ENCODE measurements around the gene ETV2. TPM values are rescaled to one million over a fixed set of nuclear protein-coding genes. Genes with fewer than 3 reads are reported as not detected.

Gene ETV2
- polyA plus RNA-seq, 1 donor from 2014 or later: 0.58 TPM

GRCh38 chr19:35639863-35640262 lies 1.7 kb upstream of the ETV2 start:
- H3K9me3 ChIP-seq (ENCODE audit: low read length): no peaks in the 10 kb centered on the region
- no peaks in the 10 kb centered on the region for H3K36me3 ChIP-seq (ENCODE audit: insufficient read depth, low read length)
- H3K4me2 ChIP-seq (ENCODE audit: low read length): no peak overlapping the region
- TF ChIP-seq CTCF (IDR thresholded peaks at IDR 0.05; ENCODE audit: poor library complexity, severe bottlenecking) (no peak), RAD21 (conservative IDR thresholded peaks at IDR 0.05) (no peak), SMC3 (conservative IDR thresholded peaks at IDR 0.05; ENCODE audit: poor library complexity) (no peak), EP300 (conservative IDR thresholded peaks at IDR 0.05; ENCODE audit: poor library complexity, severe bottlenecking) (no peak), POLR2AphosphoS5 (IDR thresholded peaks at IDR 0.05) (no peak), EZH2 (IDR thresholded peaks at IDR 0.05; ENCODE audit: borderline replicate concordance, insufficient read depth, low read length, poor library complexity, severe bottlenecking) (no peak), MXI1 (conservative IDR thresholded peaks at IDR 0.05; ENCODE audit: poor library complexity, severe bottlenecking) (no peak), TAF1 (IDR thresholded peaks at IDR 0.05; ENCODE audit: low read depth) (no peak)
- TF ChIP-seq, protein P1, sequence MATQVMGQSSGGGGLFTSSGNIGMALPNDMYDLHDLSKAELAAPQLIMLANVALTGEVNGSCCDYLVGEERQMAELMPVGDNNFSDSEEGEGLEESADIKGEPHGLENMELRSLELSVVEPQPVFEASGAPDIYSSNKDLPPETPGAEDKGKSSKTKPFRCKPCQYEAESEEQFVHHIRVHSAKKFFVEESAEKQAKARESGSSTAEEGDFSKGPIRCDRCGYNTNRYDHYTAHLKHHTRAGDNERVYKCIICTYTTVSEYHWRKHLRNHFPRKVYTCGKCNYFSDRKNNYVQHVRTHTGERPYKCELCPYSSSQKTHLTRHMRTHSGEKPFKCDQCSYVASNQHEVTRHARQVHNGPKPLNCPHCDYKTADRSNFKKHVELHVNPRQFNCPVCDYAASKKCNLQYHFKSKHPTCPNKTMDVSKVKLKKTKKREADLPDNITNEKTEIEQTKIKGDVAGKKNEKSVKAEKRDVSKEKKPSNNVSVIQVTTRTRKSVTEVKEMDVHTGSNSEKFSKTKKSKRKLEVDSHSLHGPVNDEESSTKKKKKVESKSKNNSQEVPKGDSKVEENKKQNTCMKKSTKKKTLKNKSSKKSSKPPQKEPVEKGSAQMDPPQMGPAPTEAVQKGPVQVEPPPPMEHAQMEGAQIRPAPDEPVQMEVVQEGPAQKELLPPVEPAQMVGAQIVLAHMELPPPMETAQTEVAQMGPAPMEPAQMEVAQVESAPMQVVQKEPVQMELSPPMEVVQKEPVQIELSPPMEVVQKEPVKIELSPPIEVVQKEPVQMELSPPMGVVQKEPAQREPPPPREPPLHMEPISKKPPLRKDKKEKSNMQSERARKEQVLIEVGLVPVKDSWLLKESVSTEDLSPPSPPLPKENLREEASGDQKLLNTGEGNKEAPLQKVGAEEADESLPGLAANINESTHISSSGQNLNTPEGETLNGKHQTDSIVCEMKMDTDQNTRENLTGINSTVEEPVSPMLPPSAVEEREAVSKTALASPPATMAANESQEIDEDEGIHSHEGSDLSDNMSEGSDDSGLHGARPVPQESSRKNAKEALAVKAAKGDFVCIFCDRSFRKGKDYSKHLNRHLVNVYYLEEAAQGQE (IDR thresholded peaks at IDR 0.05; ENCODE audit: borderline replicate concordance): no peak
- H3K79me2 ChIP-seq (replicated peaks; ENCODE audit: insufficient read depth, low read length): no peaks in the 10 kb centered on the region
- peaks cover 15% of the 10 kb centered on the region for H3K27me3 ChIP-seq (ENCODE audit: insufficient read depth, low read depth, low read length)
- no peak overlapping the region for H2AFZ ChIP-seq (ENCODE audit: low read depth, low read length)
- no peak overlapping the region for H3K27ac ChIP-seq (ENCODE audit: low read length)
- H3K4me3 ChIP-seq (ENCODE audit: low read length): no peak overlapping the region
- no peaks in the 10 kb centered on the region for H4K20me1 ChIP-seq (ENCODE audit: insufficient read depth)
- H3F3A ChIP-seq (ENCODE audit: insufficient read depth, low read length, poor library complexity, severe bottlenecking): no peaks in the 10 kb centered on the region
- no peaks in the 10 kb centered on the region for H3K9me2 ChIP-seq (ENCODE audit: insufficient read depth, low read length)
- H3K9ac ChIP-seq (ENCODE audit: low read length): no peak overlapping the region

GRCh38 chr19:35642312-35642711 lies 767 bp downstream of the ETV2 start:
- H3K27ac ChIP-seq (ENCODE audit: low read length): no peak overlapping the region
- no peaks in the 10 kb centered on the region for H3K9me2 ChIP-seq (ENCODE audit: insufficient read depth, low read length)
- no peaks in the 10 kb centered on the region for H3K36me3 ChIP-seq (ENCODE audit: insufficient read depth, low read length)
- no peaks in the 10 kb centered on the region for H3F3A ChIP-seq (ENCODE audit: insufficient read depth, low read length, poor library complexity, severe bottlenecking)
- TF ChIP-seq CTCF (IDR thresholded peaks at IDR 0.05; ENCODE audit: poor library complexity, severe bottlenecking) (no peak), POLR2AphosphoS5 (IDR thresholded peaks at IDR 0.05) (no peak), TAF1 (IDR thresholded peaks at IDR 0.05; ENCODE audit: low read depth) (no peak), RAD21 (conservative IDR thresholded peaks at IDR 0.05) (no peak), EP300 (conservative IDR thresholded peaks at IDR 0.05; ENCODE audit: poor library complexity, severe bottlenecking) (no peak), MXI1 (conservative IDR thresholded peaks at IDR 0.05; ENCODE audit: poor library complexity, severe bottlenecking) (no peak), SMC3 (conservative IDR thresholded peaks at IDR 0.05; ENCODE audit: poor library complexity) (no peak), EZH2 (IDR thresholded peaks at IDR 0.05; ENCODE audit: borderline replicate concordance, insufficient read depth, low read length, poor library complexity, severe bottlenecking) (no peak)
- TF ChIP-seq, protein P1 (IDR thresholded peaks at IDR 0.05; ENCODE audit: borderline replicate concordance): no peak
- H4K20me1 ChIP-seq (ENCODE audit: insufficient read depth): no peaks in the 10 kb centered on the region
- H3K4me3 ChIP-seq (ENCODE audit: low read length): no peak overlapping the region
- H3K27me3 ChIP-seq (ENCODE audit: insufficient read depth, low read depth, low read length): peaks cover 22% of the 10 kb centered on the region
- H3K79me2 ChIP-seq (replicated peaks; ENCODE audit: insufficient read depth, low read length): no peaks in the 10 kb centered on the region
- H3K9ac ChIP-seq (ENCODE audit: low read length): no peak overlapping the region
- no peaks in the 10 kb centered on the region for H3K9me3 ChIP-seq (ENCODE audit: low read length)
- no peak overlapping the region for H2AFZ ChIP-seq (ENCODE audit: low read depth, low read length)
- no peak overlapping the region for H3K4me2 ChIP-seq (ENCODE audit: low read length)
